SU-DHL-6 (cell line): ENCODE data around the gene TDO2.

Experiments
- CTCF ChIP-seq: fragments of 200-600 bp; sonication (generic); IDR thresholded peaks from one replicate; pipeline ENCODE4 v1.5.1; 2017; ENCODE audit warnings: antibody characterized with exemption, mild to moderate bottlenecking, low read length, moderate library complexity; ENCODE audit not compliant: insufficient read depth, poor library complexity, severe bottlenecking
- EZH2phosphoT487 ChIP-seq: fragments of 200-600 bp; sonication (generic), shearing (Covaris generic); conservative IDR thresholded peaks from 2 replicates; pipeline ENCODE4 v1.6.1; 2018; ENCODE audit warnings: mild to moderate bottlenecking, antibody characterized with exemption, low read length, moderate library complexity, mixed read lengths

DNA sequence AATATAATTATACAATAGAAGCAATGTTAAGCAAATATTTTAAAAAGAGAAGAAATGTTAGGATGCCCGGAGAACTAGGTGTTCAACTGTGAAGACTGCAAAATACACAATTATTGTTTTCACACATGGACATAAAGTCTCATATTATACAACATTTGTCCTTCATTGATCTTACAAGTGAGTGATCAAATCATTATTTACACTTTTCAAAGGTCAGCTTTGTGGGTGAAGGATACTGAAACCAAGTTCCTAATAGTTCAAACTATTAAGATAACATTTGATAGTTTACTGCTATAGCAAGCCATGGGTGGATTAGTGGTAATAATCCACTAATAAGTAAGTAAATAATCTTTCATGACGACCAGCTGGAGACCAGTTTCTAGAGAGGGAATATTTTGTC is 26.8 kb downstream of the TDO2 start:
- TF ChIP-seq EZH2phosphoT487: no peak
- no peak for TF ChIP-seq CTCF
